GM23338 (cell line): Measurements from ENCODE around the gene MED28.

Source experiments
- CREB1 ChIP-seq: fragments of 250-450 bp; sonication (Bioruptor Pico); IDR thresholded peaks from 2 replicates; pipeline ENCODE4 v1.5.0; 2020; ENCODE audit warnings: low read depth, mild to moderate bottlenecking, moderate library complexity
- EZH2 ChIP-seq: fragments of 200-600 bp; sonication (generic); IDR thresholded peaks from one replicate; pipeline ENCODE4 v1.8.0; 2017; ENCODE audit warnings: antibody characterized with exemption, mild to moderate bottlenecking, low read depth; ENCODE audit not compliant: unreplicated experiment
- EZH2phosphoT487 ChIP-seq: fragments of 200-600 bp; sonication (generic); IDR thresholded peaks from one replicate; pipeline ENCODE4 v1.8.1; 2018; ENCODE audit warnings: antibody characterized with exemption; ENCODE audit not compliant: unreplicated experiment
- JUNB ChIP-seq: IDR thresholded peaks from one replicate; pipeline ENCODE4 v1.6.1; 2016; ENCODE audit warnings: antibody characterized with exemption; ENCODE audit not compliant: unreplicated experiment
- POLR2AphosphoS5 ChIP-seq: IDR thresholded peaks from 2 replicates; pipeline ENCODE4 v1.6.1; 2016; ENCODE audit warnings: antibody characterized with exemption, low read depth
- TF ChIP-seq, protein P1 (sequence below), 2 experiments: fragments of 200-600 bp in 1 of 2; sonication (generic) in 1 of 2; conservative IDR thresholded peaks; 2 replicates each; pipeline versions ENCODE4 v1.5.1 to v1.6.1; 2016 to 2017; ENCODE audit warnings: antibody characterized with exemption in 2 of 2, low read depth in 2 of 2, mild to moderate bottlenecking in 2 of 2, moderate library complexity in 1 of 2
- TF ChIP-seq, protein P2 (sequence below): IDR thresholded peaks from one replicate; pipeline ENCODE4 v1.6.1; 2018; ENCODE audit warnings: antibody characterized with exemption; ENCODE audit not compliant: unreplicated experiment
- TF ChIP-seq, protein P3 (sequence below): fragments of 250-450 bp; sonication (Bioruptor Pico); IDR thresholded peaks from 2 replicates; pipeline ENCODE4 v1.5.0; 2020; ENCODE audit warnings: mild to moderate bottlenecking, moderate library complexity

DNA sequence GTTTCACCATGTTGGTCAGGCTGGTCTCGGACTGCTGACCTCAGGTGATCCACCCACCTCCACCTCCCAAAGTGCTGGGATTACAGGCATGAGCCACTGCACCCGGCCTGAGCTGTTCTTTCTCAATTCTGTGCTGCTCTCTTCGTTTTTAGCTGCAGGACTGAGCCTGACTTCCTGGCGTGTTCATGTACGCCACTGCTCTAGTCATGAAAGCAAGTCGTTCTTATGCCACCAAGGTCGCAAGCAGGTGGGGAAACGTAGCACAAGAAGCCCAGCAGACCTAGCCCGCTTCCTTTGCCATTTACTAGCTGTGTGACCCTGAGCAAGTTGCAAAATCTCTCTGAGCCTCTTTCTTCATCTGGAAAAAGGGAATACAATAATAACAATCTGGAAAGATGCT, 43.4 kb downstream of the MED28 start:
- TF ChIP-seq EZH2: no peak
- TF ChIP-seq, protein P1, sequence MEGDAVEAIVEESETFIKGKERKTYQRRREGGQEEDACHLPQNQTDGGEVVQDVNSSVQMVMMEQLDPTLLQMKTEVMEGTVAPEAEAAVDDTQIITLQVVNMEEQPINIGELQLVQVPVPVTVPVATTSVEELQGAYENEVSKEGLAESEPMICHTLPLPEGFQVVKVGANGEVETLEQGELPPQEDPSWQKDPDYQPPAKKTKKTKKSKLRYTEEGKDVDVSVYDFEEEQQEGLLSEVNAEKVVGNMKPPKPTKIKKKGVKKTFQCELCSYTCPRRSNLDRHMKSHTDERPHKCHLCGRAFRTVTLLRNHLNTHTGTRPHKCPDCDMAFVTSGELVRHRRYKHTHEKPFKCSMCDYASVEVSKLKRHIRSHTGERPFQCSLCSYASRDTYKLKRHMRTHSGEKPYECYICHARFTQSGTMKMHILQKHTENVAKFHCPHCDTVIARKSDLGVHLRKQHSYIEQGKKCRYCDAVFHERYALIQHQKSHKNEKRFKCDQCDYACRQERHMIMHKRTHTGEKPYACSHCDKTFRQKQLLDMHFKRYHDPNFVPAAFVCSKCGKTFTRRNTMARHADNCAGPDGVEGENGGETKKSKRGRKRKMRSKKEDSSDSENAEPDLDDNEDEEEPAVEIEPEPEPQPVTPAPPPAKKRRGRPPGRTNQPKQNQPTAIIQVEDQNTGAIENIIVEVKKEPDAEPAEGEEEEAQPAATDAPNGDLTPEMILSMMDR (conservative IDR thresholded peaks at IDR 0.05; ENCODE audit: low read depth in 2 of 2): no peak
- TF ChIP-seq POLR2AphosphoS5: no peak
- TF ChIP-seq CREB1 (CRISPR knock-in tag): no peak
- TF ChIP-seq, protein P2, sequence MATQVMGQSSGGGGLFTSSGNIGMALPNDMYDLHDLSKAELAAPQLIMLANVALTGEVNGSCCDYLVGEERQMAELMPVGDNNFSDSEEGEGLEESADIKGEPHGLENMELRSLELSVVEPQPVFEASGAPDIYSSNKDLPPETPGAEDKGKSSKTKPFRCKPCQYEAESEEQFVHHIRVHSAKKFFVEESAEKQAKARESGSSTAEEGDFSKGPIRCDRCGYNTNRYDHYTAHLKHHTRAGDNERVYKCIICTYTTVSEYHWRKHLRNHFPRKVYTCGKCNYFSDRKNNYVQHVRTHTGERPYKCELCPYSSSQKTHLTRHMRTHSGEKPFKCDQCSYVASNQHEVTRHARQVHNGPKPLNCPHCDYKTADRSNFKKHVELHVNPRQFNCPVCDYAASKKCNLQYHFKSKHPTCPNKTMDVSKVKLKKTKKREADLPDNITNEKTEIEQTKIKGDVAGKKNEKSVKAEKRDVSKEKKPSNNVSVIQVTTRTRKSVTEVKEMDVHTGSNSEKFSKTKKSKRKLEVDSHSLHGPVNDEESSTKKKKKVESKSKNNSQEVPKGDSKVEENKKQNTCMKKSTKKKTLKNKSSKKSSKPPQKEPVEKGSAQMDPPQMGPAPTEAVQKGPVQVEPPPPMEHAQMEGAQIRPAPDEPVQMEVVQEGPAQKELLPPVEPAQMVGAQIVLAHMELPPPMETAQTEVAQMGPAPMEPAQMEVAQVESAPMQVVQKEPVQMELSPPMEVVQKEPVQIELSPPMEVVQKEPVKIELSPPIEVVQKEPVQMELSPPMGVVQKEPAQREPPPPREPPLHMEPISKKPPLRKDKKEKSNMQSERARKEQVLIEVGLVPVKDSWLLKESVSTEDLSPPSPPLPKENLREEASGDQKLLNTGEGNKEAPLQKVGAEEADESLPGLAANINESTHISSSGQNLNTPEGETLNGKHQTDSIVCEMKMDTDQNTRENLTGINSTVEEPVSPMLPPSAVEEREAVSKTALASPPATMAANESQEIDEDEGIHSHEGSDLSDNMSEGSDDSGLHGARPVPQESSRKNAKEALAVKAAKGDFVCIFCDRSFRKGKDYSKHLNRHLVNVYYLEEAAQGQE: no peak
- TF ChIP-seq EZH2phosphoT487: no peak
- no peak for TF ChIP-seq JUNB
- TF ChIP-seq, protein P3, sequence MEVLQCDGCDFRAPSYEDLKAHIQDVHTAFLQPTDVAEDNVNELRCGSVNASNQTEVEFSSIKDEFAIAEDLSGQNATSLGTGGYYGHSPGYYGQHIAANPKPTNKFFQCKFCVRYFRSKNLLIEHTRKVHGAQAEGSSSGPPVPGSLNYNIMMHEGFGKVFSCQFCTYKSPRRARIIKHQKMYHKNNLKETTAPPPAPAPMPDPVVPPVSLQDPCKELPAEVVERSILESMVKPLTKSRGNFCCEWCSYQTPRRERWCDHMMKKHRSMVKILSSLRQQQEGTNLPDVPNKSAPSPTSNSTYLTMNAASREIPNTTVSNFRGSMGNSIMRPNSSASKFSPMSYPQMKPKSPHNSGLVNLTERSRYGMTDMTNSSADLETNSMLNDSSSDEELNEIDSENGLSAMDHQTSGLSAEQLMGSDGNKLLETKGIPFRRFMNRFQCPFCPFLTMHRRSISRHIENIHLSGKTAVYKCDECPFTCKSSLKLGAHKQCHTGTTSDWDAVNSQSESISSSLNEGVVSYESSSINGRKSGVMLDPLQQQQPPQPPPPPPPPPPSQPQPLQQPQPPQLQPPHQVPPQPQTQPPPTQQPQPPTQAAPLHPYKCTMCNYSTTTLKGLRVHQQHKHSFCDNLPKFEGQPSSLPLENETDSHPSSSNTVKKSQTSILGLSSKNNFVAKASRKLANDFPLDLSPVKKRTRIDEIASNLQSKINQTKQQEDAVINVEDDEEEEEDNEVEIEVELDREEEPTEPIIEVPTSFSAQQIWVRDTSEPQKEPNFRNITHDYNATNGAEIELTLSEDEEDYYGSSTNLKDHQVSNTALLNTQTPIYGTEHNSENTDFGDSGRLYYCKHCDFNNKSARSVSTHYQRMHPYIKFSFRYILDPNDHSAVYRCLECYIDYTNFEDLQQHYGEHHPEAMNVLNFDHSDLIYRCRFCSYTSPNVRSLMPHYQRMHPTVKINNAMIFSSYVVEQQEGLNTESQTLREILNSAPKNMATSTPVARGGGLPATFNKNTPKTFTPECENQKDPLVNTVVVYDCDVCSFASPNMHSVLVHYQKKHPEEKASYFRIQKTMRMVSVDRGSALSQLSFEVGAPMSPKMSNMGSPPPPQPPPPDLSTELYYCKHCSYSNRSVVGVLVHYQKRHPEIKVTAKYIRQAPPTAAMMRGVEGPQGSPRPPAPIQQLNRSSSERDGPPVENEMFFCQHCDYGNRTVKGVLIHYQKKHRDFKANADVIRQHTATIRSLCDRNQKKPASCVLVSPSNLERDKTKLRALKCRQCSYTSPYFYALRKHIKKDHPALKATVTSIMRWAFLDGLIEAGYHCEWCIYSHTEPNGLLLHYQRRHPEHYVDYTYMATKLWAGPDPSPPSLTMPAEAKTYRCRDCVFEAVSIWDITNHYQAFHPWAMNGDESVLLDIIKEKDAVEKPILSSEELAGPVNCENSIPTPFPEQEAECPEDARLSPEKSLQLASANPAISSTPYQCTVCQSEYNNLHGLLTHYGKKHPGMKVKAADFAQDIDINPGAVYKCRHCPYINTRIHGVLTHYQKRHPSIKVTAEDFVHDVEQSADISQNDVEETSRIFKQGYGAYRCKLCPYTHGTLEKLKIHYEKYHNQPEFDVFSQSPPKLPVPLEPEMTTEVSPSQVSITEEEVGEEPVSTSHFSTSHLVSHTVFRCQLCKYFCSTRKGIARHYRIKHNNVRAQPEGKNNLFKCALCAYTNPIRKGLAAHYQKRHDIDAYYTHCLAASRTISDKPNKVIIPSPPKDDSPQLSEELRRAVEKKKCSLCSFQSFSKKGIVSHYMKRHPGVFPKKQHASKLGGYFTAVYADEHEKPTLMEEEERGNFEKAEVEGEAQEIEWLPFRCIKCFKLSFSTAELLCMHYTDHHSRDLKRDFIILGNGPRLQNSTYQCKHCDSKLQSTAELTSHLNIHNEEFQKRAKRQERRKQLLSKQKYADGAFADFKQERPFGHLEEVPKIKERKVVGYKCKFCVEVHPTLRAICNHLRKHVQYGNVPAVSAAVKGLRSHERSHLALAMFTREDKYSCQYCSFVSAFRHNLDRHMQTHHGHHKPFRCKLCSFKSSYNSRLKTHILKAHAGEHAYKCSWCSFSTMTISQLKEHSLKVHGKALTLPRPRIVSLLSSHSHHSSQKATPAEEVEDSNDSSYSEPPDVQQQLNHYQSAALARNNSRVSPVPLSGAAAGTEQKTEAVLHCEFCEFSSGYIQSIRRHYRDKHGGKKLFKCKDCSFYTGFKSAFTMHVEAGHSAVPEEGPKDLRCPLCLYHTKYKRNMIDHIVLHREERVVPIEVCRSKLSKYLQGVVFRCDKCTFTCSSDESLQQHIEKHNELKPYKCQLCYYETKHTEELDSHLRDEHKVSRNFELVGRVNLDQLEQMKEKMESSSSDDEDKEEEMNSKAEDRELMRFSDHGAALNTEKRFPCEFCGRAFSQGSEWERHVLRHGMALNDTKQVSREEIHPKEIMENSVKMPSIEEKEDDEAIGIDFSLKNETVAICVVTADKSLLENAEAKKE (CRISPR knock-in tag): no peak
